Measurements from ENCODE around the gene ADAMTS7. TPM values are rescaled to one million over a fixed set of nuclear protein-coding genes. Genes with fewer than 3 reads are reported as not detected.
"Not testable (repeated sequence)": the region's sequence is repeated elsewhere in the genome, so short reads cannot be mapped to it uniquely, and the experiment has no call there.

Gene ADAMTS7
- total and polyA plus RNA-seq, 2 of the 4 experiments (the other 2 are of a cell fraction) = 1.4 to 12.6 TPM

DNA sequence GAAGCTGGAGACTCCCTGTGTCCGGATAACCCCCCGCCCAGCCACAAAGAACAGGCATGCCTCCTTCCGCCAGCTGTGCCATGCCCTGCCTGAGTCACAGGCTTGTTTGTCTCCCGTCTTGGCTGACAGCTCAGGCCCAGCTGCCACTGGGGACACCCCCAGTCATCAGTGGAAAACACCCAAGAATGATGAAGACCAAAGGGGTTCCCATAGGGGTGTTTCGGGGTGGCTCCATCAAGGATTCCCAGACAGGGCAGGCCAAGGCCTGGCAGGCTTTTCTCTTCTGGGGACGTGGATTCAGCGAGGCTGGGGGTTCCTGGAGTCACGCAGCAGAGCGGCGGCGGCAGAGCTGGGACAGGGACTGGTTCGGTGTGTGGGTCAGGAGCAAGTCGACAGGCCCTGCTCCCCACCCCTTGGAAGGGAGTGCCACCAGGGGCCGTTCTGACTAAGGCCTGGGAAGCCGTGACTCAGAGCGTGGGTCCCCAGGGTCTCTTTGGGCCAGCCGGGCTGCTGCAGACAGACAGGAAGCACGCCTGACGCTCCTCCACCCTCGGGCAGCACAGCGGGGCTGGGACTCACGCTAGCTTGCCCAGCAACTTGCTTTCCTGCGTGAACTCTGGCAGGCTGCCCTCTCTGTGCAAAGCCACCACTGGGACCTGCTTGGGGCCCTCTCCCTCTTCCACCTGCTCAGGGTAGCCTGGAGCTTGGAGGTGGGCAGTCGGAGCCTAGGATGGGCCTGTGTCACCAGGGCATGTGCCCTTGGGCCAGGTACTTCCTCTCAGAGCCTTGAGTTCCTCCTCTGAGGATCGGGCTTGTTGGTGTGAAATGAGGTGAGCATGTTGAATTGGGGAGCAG, 54.3 kb downstream of the ADAMTS7 start:
- Histone ChIP-seq H3K14ac (replicated peaks; ENCODE audit: low read depth, low read length) (peak overlapping the region; percentile 66; the same call in 1 of the 2 replicates), H3K23ac (ENCODE audit: low read depth, low read length) (0 out of 2 replicates have a peak overlapping the region, but pooled peaks have one; percentile 8), H3K4ac (ENCODE audit: low read depth, low read length) (peak overlapping the region; percentile 43; the same call in 1 of the 2 replicates), H2AFZ (replicated peaks; ENCODE audit: low read length, poor library complexity) (peak overlapping the region; percentile 76), H3K4me1 (ENCODE audit: control insufficient read depth, insufficient read depth, low read length) (peaks cover 18% of the 10 kb centered on the region), H3K18ac (ENCODE audit: low read depth, low read length) (peak overlapping the region; percentile 32; the same call in 1 of the 2 replicates), H4K5ac (ENCODE audit: low read depth, low read length) (peak overlapping the region; percentile 12; the same call in 1 of the 2 replicates), H2AK9ac (replicated peaks; ENCODE audit: low read depth, low read length, poor library complexity) (peak overlapping the region; percentile 72), H3K27ac (ENCODE audit: insufficient read depth, low read length) (peak overlapping the region; percentile 29; the same call in 1 of the 2 replicates), H2BK5ac (ENCODE audit: low read depth, low read length, poor library complexity, severe bottlenecking) (peak overlapping the region; percentile 54), H2BK120ac (ENCODE audit: low read depth, low read length) (0 out of 2 replicates have a peak overlapping the region, but pooled peaks have one; percentile 2), H2AK5ac (ENCODE audit: low read depth, low read length) (peak overlapping the region; percentile 29), H4K8ac (ENCODE audit: low read depth in 2 of 2, low read length in 2 of 2) (peak overlapping the region in 1 of 2 experiments; percentile 49; a peak in 2 of 4 replicates)
- ATAC-seq (ENCODE audit: low read depth) = peak; percentile 31
- intact Hi-C loops (cut with micrococcal nuclease); H4K20me1 ChIP-seq (ENCODE audit: insufficient read depth, low read length); BruUV-seq (replicated peaks); H3K79me1 ChIP-seq (ENCODE audit: low read depth in 1 of 2, low read length in 2 of 2); H4K91ac ChIP-seq (ENCODE audit: insufficient read depth, low read depth, low read length); H3K4me2 ChIP-seq (ENCODE audit: low read depth, low read length); H3K27me3 ChIP-seq (ENCODE audit: control insufficient read depth, insufficient read depth, low read length); H3K4me3 ChIP-seq (ENCODE audit: insufficient read depth, low read depth, low read length); H3K9me1 ChIP-seq (ENCODE audit: insufficient read depth, low read length); H3K9me3 ChIP-seq (ENCODE audit: control insufficient read depth, insufficient read depth, low read length); H3K9ac ChIP-seq (ENCODE audit: low read depth, low read length); H2BK20ac ChIP-seq (ENCODE audit: low read depth, low read length); POLR2A ChIA-PET (ENCODE audit: unreplicated experiment); in situ Hi-C loops (cut with MboI; ENCODE audit: low sequenced_read_pairs); dilution Hi-C loops (cut with HindIII; ENCODE audit: low sequenced_read_pairs, unreplicated experiment); H3K36me3 ChIP-seq (ENCODE audit: control insufficient read depth, insufficient read depth, low read length); H2BK15ac ChIP-seq (ENCODE audit: low read depth, low read length); H3K56ac ChIP-seq (ENCODE audit: extremely low read depth, insufficient read depth, low read length); CTCF ChIA-PET: not testable (repeated sequence)
- WGBS, 2 experiments (ENCODE audit: extremely low coverage in 2 of 2, insufficient read length in 1 of 2) = 58% methylated on average over 11 of the region's 25 CpGs; no CpG with 5 or more reads in 1 of the 2 experiments
- TF ChIP-seq MAZ (IDR thresholded peaks at IDR 0.05; ENCODE audit: borderline replicate concordance, low read depth, low read length) (peak; percentile 44; the same call in 1 of the 2 replicates), FOS (IDR thresholded peaks at IDR 0.05; ENCODE audit: low read depth, low read length) (peak; percentile 58)
- DNase-seq = peak; percentile 74

All from IMR-90 (cell line).